Natural killer cell (primary cell): Measurements from ENCODE around the gene REV1. TPM values are rescaled to one million over a fixed set of nuclear protein-coding genes. Genes with fewer than 3 reads are reported as not detected.
"Not testable (repeated sequence)": the region's sequence is repeated elsewhere in the genome, so short reads cannot be mapped to it uniquely, and the experiment has no call there.

Experiments used
- ATAC-seq, 3 donors: fragments of 150-1000 bp in 2 of 3; fragments of 200-7000 bp in 1 of 3; cut with Tn5 transposase; 1 replicate in 1 of 3; 2 replicates in 2 of 3; pipeline ENCODE4 v1.10.0; 2021; ENCODE audit warnings: mild to moderate bottlenecking in 2 of 3, moderate library complexity in 2 of 3
- DNase-seq, 2 donors: peaks; one replicate each; pipeline versions ENCODE4 v3.0.0 to v3.0.0-alpha.2; 2013 to 2021; ENCODE audit warnings: mixed read lengths in 1 of 2
- H3K27ac ChIP-seq: one replicate; pipeline ENCODE4 v1.5.1; 2013; ENCODE audit warnings: mild to moderate bottlenecking, low read length
- H3K27me3 ChIP-seq: one replicate; pipeline ENCODE4 v1.6.1; 2013; ENCODE audit warnings: low read length; ENCODE audit not compliant: control insufficient read depth, insufficient read depth
- H3K36me3 ChIP-seq: one replicate; pipeline ENCODE4 v1.6.1; 2013; ENCODE audit warnings: low read length; ENCODE audit not compliant: control insufficient read depth, insufficient read depth
- H3K4me1 ChIP-seq: one replicate; pipeline ENCODE4 v1.6.1; 2013; ENCODE audit warnings: low read length; ENCODE audit not compliant: control insufficient read depth, insufficient read depth
- H3K4me3 ChIP-seq: one replicate; pipeline ENCODE4 v1.5.1; 2013; ENCODE audit warnings: low read length
- H3K9me3 ChIP-seq: one replicate; pipeline ENCODE4 v1.6.1; 2013; ENCODE audit warnings: low read length; ENCODE audit not compliant: control insufficient read depth, insufficient read depth
- H3K27ac Mint-ChIP-seq, 2 donors: one replicate each; pipeline ENCODE4 v1.8.0; 2022; ENCODE audit warnings: mild to moderate bottlenecking in 2 of 2, mixed read lengths in 2 of 2, moderate library complexity in 1 of 2
- H3K27me3 Mint-ChIP-seq, 2 donors: one replicate each; pipeline ENCODE4 v1.8.0; 2022; ENCODE audit warnings: low read depth in 2 of 2, mixed read lengths in 2 of 2
- H3K36me3 Mint-ChIP-seq: one replicate; pipeline ENCODE4 v1.8.0; 2022; ENCODE audit warnings: mixed read lengths
- H3K4me1 Mint-ChIP-seq, 2 donors: one replicate each; pipeline ENCODE4 v1.8.0; 2022; ENCODE audit warnings: mixed read lengths in 2 of 2
- H3K4me3 Mint-ChIP-seq: one replicate; pipeline ENCODE4 v1.8.0; 2022; ENCODE audit warnings: mild to moderate bottlenecking, moderate library complexity, mixed read lengths
- H3K9me3 Mint-ChIP-seq, 2 donors: one replicate each; pipeline ENCODE4 v1.8.0; 2022; ENCODE audit warnings: mixed read lengths in 2 of 2
- CTCF ChIP-seq: fragments of 200-600 bp; IDR thresholded peaks from one replicate; pipeline ENCODE4 v1.8.0; 2022; ENCODE audit warnings: antibody characterized with exemption
- WGBS: methylation state at CpG from one replicate; pipeline ENCODE4 v1.1.7; 2013; ENCODE audit warnings: missing lambda C conversion rate; ENCODE audit not compliant: insufficient coverage; 5-methylcytosine and 5-hydroxymethylcytosine counted together
- intact Hi-C: fragments of 100-400 bp; cut with micrococcal nuclease; formaldehyde crosslinking; loops from one replicate; pipeline ENCODE4 v1.14.2; 2022
- total RNA-seq, 4 donors: library from RNA; stranded (reverse); fragments of 120-200 nt in 1 of 4; gene quantifications; one replicate each; pipeline versions ENCODE4 v1.2.3 to v1.2.4, GENCODE V29; 2013 to 2022

Gene REV1
- total RNA-seq, 3 donors from 2014 or later (not counting 1 experiment from before 2014, with no cell fraction given): 34.7 to 49.1 (median 38.5) TPM

- no peak for TF ChIP-seq CTCF
- Mint-ChIP-seq H3K9me3 (no peaks in the 10 kb centered on the region), H3K36me3 (peaks cover 7% of the 10 kb centered on the region), H3K4me1 (no peaks in the 10 kb centered on the region), H3K4me3 (no peak overlapping the region), H3K27me3 (no peaks in the 10 kb centered on the region), H3K27ac (no peak overlapping the region)
- no CpG with 5 or more reads among the region's 2 CpGs for WGBS
- no peaks in the 10 kb centered on the region for H3K9me3 ChIP-seq
- H3K27ac ChIP-seq: no peak overlapping the region
- intact Hi-C loops: no loop called here
- no peaks in the 10 kb centered on the region for H3K27me3 ChIP-seq
- no peak for DNase-seq
- no peak for ATAC-seq
- peaks cover 74% of the 10 kb centered on the region for H3K36me3 ChIP-seq
- H3K4me1 ChIP-seq: no peaks in the 10 kb centered on the region
- no peak overlapping the region for H3K4me3 ChIP-seq
Observed at GRCh38 chr2:99365661-99366060, 124.2 kb downstream of the REV1 start.

DNA sequence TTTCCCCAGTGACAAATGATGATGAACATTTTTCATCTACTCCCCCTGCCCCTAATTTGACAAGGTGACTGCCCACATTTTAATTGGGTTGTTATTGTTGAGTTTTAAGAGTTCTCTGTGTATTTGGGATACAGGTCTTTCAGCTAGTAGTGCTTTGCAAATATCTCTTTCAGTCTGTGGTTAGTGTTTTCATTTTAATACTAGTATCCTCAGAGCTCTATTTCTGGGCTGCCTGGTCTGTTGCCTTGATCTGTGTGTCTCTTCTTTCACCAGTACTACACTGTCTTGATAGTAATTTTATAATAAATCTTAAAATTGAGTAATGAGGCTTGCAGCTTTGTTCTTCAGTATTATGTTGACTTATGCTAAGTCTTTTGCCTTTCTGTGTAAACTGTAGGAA is 133.0 kb downstream of the REV1 start:
- Mint-ChIP-seq H3K27ac (peak overlapping the region in 1 of 2 donors; percentile 4), H3K4me3 (no peak overlapping the region), H3K36me3 (peaks cover 7% of the 10 kb centered on the region), H3K27me3 (no peaks in the 10 kb centered on the region), H3K4me1 (peaks cover 28 to 36% of the 10 kb centered on the region in 2 donors), H3K9me3 (no peaks in the 10 kb centered on the region)
- H3K9me3 ChIP-seq: no peaks in the 10 kb centered on the region
- DNase-seq (no peak), ATAC-seq (no peak)
- peaks cover 7% of the 10 kb centered on the region for H3K36me3 ChIP-seq
- H3K4me1 ChIP-seq: no peaks in the 10 kb centered on the region
- H3K27me3 ChIP-seq: no peaks in the 10 kb centered on the region
- intact Hi-C loops: no loop called here
- no peak for TF ChIP-seq CTCF
- H3K4me3 ChIP-seq: no peak overlapping the region
- H3K27ac ChIP-seq: no peak overlapping the region

DNA sequence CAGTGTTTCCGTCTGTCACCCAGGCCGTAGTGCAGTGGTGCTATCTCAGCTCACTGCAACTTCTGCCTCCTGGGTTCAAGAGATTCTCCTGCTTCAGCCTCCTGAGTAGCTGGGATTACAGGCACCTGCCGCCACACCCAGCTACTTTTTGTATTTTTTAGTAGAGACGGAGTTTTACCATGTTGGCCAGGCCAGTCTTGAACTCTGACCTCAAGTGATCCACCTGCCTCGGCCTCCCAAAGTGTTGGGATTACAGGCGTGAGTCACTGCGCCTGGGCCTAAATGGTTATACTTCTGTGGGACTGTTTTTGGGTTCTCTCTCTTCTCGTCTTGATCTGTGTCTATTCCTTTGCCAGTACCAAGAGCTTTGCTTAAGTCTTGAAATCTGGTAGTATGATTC is 135.0 kb downstream of the REV1 start:
- H3K36me3 ChIP-seq, H3K36me3 Mint-ChIP-seq, H3K27ac ChIP-seq, H3K27me3 Mint-ChIP-seq, H3K27ac Mint-ChIP-seq, H3K9me3 ChIP-seq, H3K4me3 ChIP-seq, ATAC-seq, DNase-seq, H3K9me3 Mint-ChIP-seq, H3K4me3 Mint-ChIP-seq, H3K4me1 ChIP-seq, intact Hi-C loops, H3K27me3 ChIP-seq: not testable (repeated sequence)
- H3K4me1 Mint-ChIP-seq: peaks cover 42 to 48% of the 10 kb centered on the region in 2 donors
- 93% methylated on average over 8 of the region's 8 CpGs for WGBS

- no peak overlapping the region for H3K4me3 ChIP-seq
- H3K27ac Mint-ChIP-seq: peak overlapping the region in 1 of 2 donors; percentile 32
- H3K9me3 Mint-ChIP-seq: no peaks in the 10 kb centered on the region
- H3K36me3 Mint-ChIP-seq: no peaks in the 10 kb centered on the region
- WGBS: 78% methylated on average over 1 of the region's 1 CpG
- H3K27me3 ChIP-seq: no peaks in the 10 kb centered on the region
- no peaks in the 10 kb centered on the region for H3K36me3 ChIP-seq
- H3K4me3 Mint-ChIP-seq: no peak overlapping the region
- H3K27ac ChIP-seq: no peak overlapping the region
- no peaks in the 10 kb centered on the region for H3K4me1 ChIP-seq
- DNase-seq (no peak), ATAC-seq (no peak)
- no peaks in the 10 kb centered on the region for H3K9me3 ChIP-seq
- no peaks in the 10 kb centered on the region for H3K27me3 Mint-ChIP-seq
- H3K4me1 Mint-ChIP-seq: peaks cover 47 to 51% of the 10 kb centered on the region in 2 donors
- intact Hi-C loops: no loop called here
- TF ChIP-seq CTCF: no peak
Observed at GRCh38 chr2:99354070-99354469, 135.7 kb downstream of the REV1 start.

Other genes with a start within 250 kb of the REV1 start
- not detected for gene LYG2, start 234.4 kb downstream of the REV1 start, total RNA-seq
- gene LYG1, start 188.8 kb downstream of the REV1 start, total RNA-seq: 1 to 10 TPM; 2.6 to 4.1 (median 4.0) TPM
- gene TXNDC9, start 153.7 kb downstream of the REV1 start, total RNA-seq: 10 to 100 TPM; 14.3 to 22.2 (median 18.8) TPM
- 10 to 100 TPM; 33.5 to 40.6 (median 40.3) TPM for gene EIF5B, start 152.6 kb downstream of the REV1 start, total RNA-seq